ENCODE data around the gene ATXN1L.
"Not testable (repeated sequence)": the region's sequence is repeated elsewhere in the genome, so short reads cannot be mapped to it uniquely, and the experiment has no call there.

The ATXN1L gene

GRCh38 chr16:71896764-71897368 is 51.1 kb downstream of the ATXN1L start:
- no peak for FAIRE-seq
- TF ChIP-seq POLR2AphosphoS5 (IDR thresholded peaks at IDR 0.05; ENCODE audit: low read depth, low read length) = no peak
- no peak for TF ChIP-seq TAF1 (IDR thresholded peaks at IDR 0.05; ENCODE audit: borderline replicate concordance, low read depth, low read length)
- TF ChIP-seq POLR2A (IDR thresholded peaks at IDR 0.05; ENCODE audit: low read depth, low read length) = no peak
- no peak for DNase-seq (ENCODE audit: insufficient read length)

DNA sequence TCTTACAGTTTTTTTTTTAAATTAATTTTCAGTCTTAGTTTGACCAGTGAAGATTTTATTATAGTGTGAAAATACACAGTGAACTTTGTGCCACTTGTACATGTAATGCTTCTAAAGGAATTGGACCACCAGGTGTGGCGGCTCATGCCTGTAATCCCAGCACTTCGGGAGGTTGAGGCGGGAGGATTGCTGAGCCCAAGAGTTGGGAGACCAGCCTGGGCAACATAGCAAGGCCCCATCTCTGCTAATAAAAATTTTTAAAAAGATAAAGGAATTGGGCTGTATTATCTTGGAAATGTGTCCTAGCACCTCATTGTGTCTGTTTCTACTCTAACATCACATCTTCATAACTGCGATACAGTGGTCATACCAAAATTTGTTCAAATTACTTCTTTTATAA is 53.4 kb downstream of the ATXN1L start:
- no peak for FAIRE-seq
- TF ChIP-seq POLR2AphosphoS5 (IDR thresholded peaks at IDR 0.05; ENCODE audit: low read depth, low read length) (no peak), POLR2A (IDR thresholded peaks at IDR 0.05; ENCODE audit: low read depth, low read length) (no peak), TAF1 (IDR thresholded peaks at IDR 0.05; ENCODE audit: borderline replicate concordance, low read depth, low read length) (no peak)
- DNase-seq (ENCODE audit: insufficient read length) = no peak

GRCh38 chr16:71902656-71903365 is 57.0 kb downstream of the ATXN1L start:
- no peak for FAIRE-seq
- TF ChIP-seq TAF1 (IDR thresholded peaks at IDR 0.05; ENCODE audit: borderline replicate concordance, low read depth, low read length) (no peak), POLR2AphosphoS5 (IDR thresholded peaks at IDR 0.05; ENCODE audit: low read depth, low read length) (no peak), POLR2A (IDR thresholded peaks at IDR 0.05; ENCODE audit: low read depth, low read length) (no peak)
- DNase-seq (ENCODE audit: insufficient read length) = no peak

GRCh38 chr16:71903608-71904007 is 57.8 kb downstream of the ATXN1L start:
- TF ChIP-seq POLR2A (IDR thresholded peaks at IDR 0.05; ENCODE audit: low read depth, low read length) = no peak
- TF ChIP-seq TAF1 (IDR thresholded peaks at IDR 0.05; ENCODE audit: borderline replicate concordance, low read depth, low read length) = no peak
- TF ChIP-seq POLR2AphosphoS5 (IDR thresholded peaks at IDR 0.05; ENCODE audit: low read depth, low read length) = no peak
- FAIRE-seq = no peak

DNA sequence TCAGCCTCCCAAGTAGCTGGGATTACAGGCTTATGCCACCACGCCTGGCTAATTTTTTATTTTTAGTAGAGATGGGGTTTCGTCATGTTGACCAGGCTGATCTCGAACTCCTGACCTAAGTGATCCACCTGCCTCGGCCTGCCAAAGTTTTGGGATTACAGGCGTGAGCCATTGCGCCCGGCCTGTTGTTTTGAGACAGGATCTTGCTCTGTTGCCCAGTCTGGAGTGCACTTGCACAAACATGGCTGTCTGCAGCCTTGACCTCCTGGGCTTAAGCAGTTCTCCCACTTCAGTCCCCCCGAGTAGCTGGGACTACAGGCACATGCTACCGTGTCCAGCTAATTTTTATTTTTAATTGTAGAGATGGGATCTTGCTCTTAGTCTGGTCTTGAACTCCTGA is 58.5 kb downstream of the ATXN1L start:
- DNase-seq (ENCODE audit: insufficient read length) = no peak
- TF ChIP-seq TAF1 (IDR thresholded peaks at IDR 0.05; ENCODE audit: borderline replicate concordance, low read depth, low read length) = no peak
- no peak for TF ChIP-seq POLR2AphosphoS5 (IDR thresholded peaks at IDR 0.05; ENCODE audit: low read depth, low read length)
- no peak for TF ChIP-seq POLR2A (IDR thresholded peaks at IDR 0.05; ENCODE audit: low read depth, low read length)
- no peak for FAIRE-seq

More at GRCh38 chr16:71903608-71904007, 57.8 kb downstream of the ATXN1L start:
- DNase-seq (ENCODE audit: insufficient read length) = no peak

- not testable (repeated sequence) for FAIRE-seq; DNase-seq (ENCODE audit: insufficient read length)
Measured at GRCh38 chr16:71905765-71906164, 60.0 kb downstream of the ATXN1L start.

Measured in GM12892 (cell line).